ENCODE measurements around the gene CACNG4. TPM values are rescaled to one million over a fixed set of nuclear protein-coding genes. Genes with fewer than 3 reads are reported as not detected.

Gene CACNG4
- polyA plus RNA-seq, 1 experiment = 0.06 TPM

DNA sequence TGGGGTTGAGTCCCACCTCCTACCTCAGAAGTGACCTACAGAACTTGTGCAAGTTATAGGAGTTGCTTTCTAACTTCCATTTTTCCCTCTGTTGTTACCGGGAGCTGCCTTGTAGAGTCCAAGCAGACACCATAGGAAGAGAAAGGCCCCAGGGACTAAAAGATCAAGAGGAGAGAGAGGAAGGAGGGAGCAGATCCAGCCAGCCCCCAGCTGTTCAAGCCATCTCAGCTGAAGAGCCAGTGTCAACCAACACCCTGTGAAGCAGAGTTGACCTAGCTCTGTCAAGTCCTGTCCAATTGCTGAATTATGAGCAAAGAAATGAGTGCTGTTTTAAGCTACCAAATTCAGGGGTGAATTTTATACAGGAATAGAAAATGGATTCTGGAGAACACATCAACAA is 34.9 kb upstream of the CACNG4 start:
- no peak for TF ChIP-seq CTCF (IDR thresholded peaks at IDR 0.05; ENCODE audit: insufficient read depth, low read depth, low read length)
- Histone ChIP-seq H3K4me3 (ENCODE audit: low read depth, low read length) (no peak overlapping the region), H3K36me3 (ENCODE audit: control insufficient read depth, insufficient read depth, low read length) (no peaks in the 10 kb centered on the region), H3K27me3 (ENCODE audit: control insufficient read depth, insufficient read depth, low read length) (peaks cover 7% of the 10 kb centered on the region)
- no peak for DNase-seq (ENCODE audit: low read depth)
- ChIA-PET CTCF (no interaction called here), POLR2A (no interaction called here)

GRCh38 chr17:66930933-66931332 is 33.6 kb upstream of the CACNG4 start:
- peaks cover 7% of the 10 kb centered on the region for H3K27me3 ChIP-seq (ENCODE audit: control insufficient read depth, insufficient read depth, low read length)
- CTCF ChIA-PET = no interaction called here
- no peak for DNase-seq (ENCODE audit: low read depth)
- H3K36me3 ChIP-seq (ENCODE audit: control insufficient read depth, insufficient read depth, low read length) = no peaks in the 10 kb centered on the region
- POLR2A ChIA-PET = no interaction called here
- no peak for TF ChIP-seq CTCF (IDR thresholded peaks at IDR 0.05; ENCODE audit: insufficient read depth, low read depth, low read length)
- H3K4me3 ChIP-seq (ENCODE audit: low read depth, low read length) = no peak overlapping the region

GRCh38 chr17:66932311-66932710 is 32.2 kb upstream of the CACNG4 start:
- Histone ChIP-seq H3K4me3 (ENCODE audit: low read depth, low read length) (no peak overlapping the region), H3K36me3 (ENCODE audit: control insufficient read depth, insufficient read depth, low read length) (no peaks in the 10 kb centered on the region), H3K27me3 (ENCODE audit: control insufficient read depth, insufficient read depth, low read length) (peaks cover 3% of the 10 kb centered on the region)
- ChIA-PET CTCF (no interaction called here), POLR2A (no interaction called here)
- no peak for TF ChIP-seq CTCF (IDR thresholded peaks at IDR 0.05; ENCODE audit: insufficient read depth, low read depth, low read length)
- DNase-seq (ENCODE audit: low read depth) = no peak

DNA sequence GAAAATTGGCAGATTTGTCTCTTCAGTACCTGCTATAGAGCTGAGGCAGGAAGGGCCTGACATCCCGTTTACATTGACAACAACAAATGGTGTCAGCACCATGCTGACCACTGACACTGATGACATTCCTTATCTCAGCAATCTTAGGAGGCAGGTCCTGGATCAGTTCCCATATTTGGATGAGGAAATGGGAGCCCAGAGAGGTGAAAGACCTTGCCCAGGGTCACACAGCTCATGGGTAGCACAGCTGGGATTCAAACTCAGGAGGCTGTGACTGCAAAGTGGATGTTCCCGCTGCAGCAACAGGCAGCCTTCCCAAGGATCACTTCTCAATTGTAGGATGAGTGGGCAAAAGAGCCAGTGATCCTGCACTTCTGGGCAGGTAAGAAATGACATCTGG is 30.5 kb upstream of the CACNG4 start:
- Histone ChIP-seq H3K27me3 (ENCODE audit: control insufficient read depth, insufficient read depth, low read length) (peaks cover 6% of the 10 kb centered on the region), H3K4me3 (ENCODE audit: low read depth, low read length) (no peak overlapping the region), H3K36me3 (ENCODE audit: control insufficient read depth, insufficient read depth, low read length) (no peaks in the 10 kb centered on the region)
- ChIA-PET POLR2A (no interaction called here), CTCF (no interaction called here)
- no peak for DNase-seq (ENCODE audit: low read depth)
- no peak for TF ChIP-seq CTCF (IDR thresholded peaks at IDR 0.05; ENCODE audit: insufficient read depth, low read depth, low read length)

GRCh38 chr17:66935717-66936116 is 28.8 kb upstream of the CACNG4 start:
- H3K27me3 ChIP-seq (ENCODE audit: control insufficient read depth, insufficient read depth, low read length) = peaks cover 4% of the 10 kb centered on the region
- no peak for TF ChIP-seq CTCF (IDR thresholded peaks at IDR 0.05; ENCODE audit: insufficient read depth, low read depth, low read length)
- no peaks in the 10 kb centered on the region for H3K36me3 ChIP-seq (ENCODE audit: control insufficient read depth, insufficient read depth, low read length)
- no peak for DNase-seq (ENCODE audit: low read depth)
- ChIA-PET CTCF (no interaction called here), POLR2A (no interaction called here)
- H3K4me3 ChIP-seq (ENCODE audit: low read depth, low read length) = no peak overlapping the region
